ENCODE data around the gene E2F1. TPM values are rescaled to one million over a fixed set of nuclear protein-coding genes. Genes with fewer than 3 reads are reported as not detected.

E2F1 gene
- polyA plus RNA-seq (2012; ENCODE audit: insufficient read depth, insufficient read length) = 53.2 TPM

GRCh38 chr20:33686100-33686983 is at the start of gene E2F1:
E2F1 (minus strand) TSS chr20:33686385; CDS start chr20:33686264, 121 bp downstream.
- H3K4me3 ChIP-seq (ENCODE audit: low read length) = peak within 1 kb of the TSS; percentile 59
- DNase-seq (ENCODE audit: low read depth, low spot score) = peak; percentile 86

GRCh38 chr20:33733654-33734576 is 47.7 kb upstream of the E2F1 start:
- no peak for DNase-seq (ENCODE audit: low read depth, low spot score)
- H3K4me3 ChIP-seq (ENCODE audit: low read length) = no peak overlapping the region

- peak overlapping the region; percentile 59 for H3K4me3 ChIP-seq (ENCODE audit: low read length)
- peak; percentile 59 for DNase-seq (ENCODE audit: low read depth, low spot score)
These were observed 46.2 kb upstream of the E2F1 start for GRCh38 chr20:33732166-33732970.

GRCh38 chr20:33731693-33732165 is 45.5 kb upstream of the E2F1 start, which contains the start of gene ZNF341:
ZNF341 (plus strand) TSS chr20:33731996; CDS start chr20:33732022, 26 bp downstream.
- peak within 1 kb of the TSS; percentile 59 for H3K4me3 ChIP-seq (ENCODE audit: low read length)
- DNase-seq (ENCODE audit: low read depth, low spot score) = peak; percentile 74

- peak overlapping the region; percentile 42 for H3K4me3 ChIP-seq (ENCODE audit: low read length)
- no peak for DNase-seq (ENCODE audit: low read depth, low spot score)
These were observed 44.9 kb upstream of the E2F1 start for GRCh38 chr20:33730946-33731692.

GRCh38 chr20:33729101-33729500 is 42.9 kb upstream of the E2F1 start:
- no peak overlapping the region for H3K4me3 ChIP-seq (ENCODE audit: low read length)
- DNase-seq (ENCODE audit: low read depth, low spot score) = no peak

GRCh38 chr20:33728463-33728862 is 42.3 kb upstream of the E2F1 start:
- DNase-seq (ENCODE audit: low read depth, low spot score) = no peak

GRCh38 chr20:33727806-33728205 is 41.6 kb upstream of the E2F1 start:
- H3K4me3 ChIP-seq (ENCODE audit: low read length) = no peak overlapping the region
- no peak for DNase-seq (ENCODE audit: low read depth, low spot score)

More at GRCh38 chr20:33728463-33728862, 42.3 kb upstream of the E2F1 start:
- H3K4me3 ChIP-seq (ENCODE audit: low read length) = no peak overlapping the region

GRCh38 chr20:33727115-33727479 is 40.9 kb upstream of the E2F1 start:
- no peak overlapping the region for H3K4me3 ChIP-seq (ENCODE audit: low read length)
- DNase-seq (ENCODE audit: low read depth, low spot score) = no peak

GRCh38 chr20:33725607-33726264 is 39.6 kb upstream of the E2F1 start:
- H3K4me3 ChIP-seq (ENCODE audit: low read length) = no peak overlapping the region
- no peak for DNase-seq (ENCODE audit: low read depth, low spot score)

- no peak for DNase-seq (ENCODE audit: low read depth, low spot score)
- H3K4me3 ChIP-seq (ENCODE audit: low read length) = no peak overlapping the region
These were observed 38.4 kb upstream of the E2F1 start for GRCh38 chr20:33724439-33725094.

GRCh38 chr20:33721391-33722140 is 35.4 kb upstream of the E2F1 start:
- no peak for DNase-seq (ENCODE audit: low read depth, low spot score)
- H3K4me3 ChIP-seq (ENCODE audit: low read length) = no peak overlapping the region

GRCh38 chr20:33719989-33720709 is 34.0 kb upstream of the E2F1 start, which contains the start of gene PXMP4:
PXMP4 (minus strand) TSS chr20:33720310; CDS start chr20:33720207, 103 bp downstream.
- DNase-seq (ENCODE audit: low read depth, low spot score) = peak; percentile 96
- peak within 1 kb of the TSS; percentile 71 for H3K4me3 ChIP-seq (ENCODE audit: low read length)

GRCh38 chr20:33719277-33719988 is 33.2 kb upstream of the E2F1 start:
- peak overlapping the region; percentile 71 for H3K4me3 ChIP-seq (ENCODE audit: low read length)
- DNase-seq (ENCODE audit: low read depth, low spot score) = no peak

GRCh38 chr20:33716498-33716897 is 30.3 kb upstream of the E2F1 start:
- H3K4me3 ChIP-seq (ENCODE audit: low read length) = no peak overlapping the region
- DNase-seq (ENCODE audit: low read depth, low spot score) = no peak

Data from Jurkat, Clone E6-1 (cell line).